ENCODE measurements around the gene EYS.

EYS gene

GRCh38 chr6:64146094-64146493 lies 1560.9 kb downstream of the EYS start:
- Histone ChIP-seq H3K27ac (no peak overlapping the region), H3K4me2 (ENCODE audit: low read length) (no peak overlapping the region), H3K4me3 (ENCODE audit: low read depth, low read length) (no peak overlapping the region), H3K9ac (no peak overlapping the region), H3K27me3 (ENCODE audit: control insufficient read depth, insufficient read depth, low read length) (no peaks in the 10 kb centered on the region), H3K79me2 (no peaks in the 10 kb centered on the region), H2AFZ (no peak overlapping the region), H3K9me3 (ENCODE audit: control insufficient read depth, low read length) (no peaks in the 10 kb centered on the region), H3K4me1 (no peaks in the 10 kb centered on the region), H3K36me3 (ENCODE audit: control insufficient read depth, insufficient read depth, low read length) (no peaks in the 10 kb centered on the region)
- TF ChIP-seq CTCF (IDR thresholded peaks at IDR 0.05), result no peak

DNA sequence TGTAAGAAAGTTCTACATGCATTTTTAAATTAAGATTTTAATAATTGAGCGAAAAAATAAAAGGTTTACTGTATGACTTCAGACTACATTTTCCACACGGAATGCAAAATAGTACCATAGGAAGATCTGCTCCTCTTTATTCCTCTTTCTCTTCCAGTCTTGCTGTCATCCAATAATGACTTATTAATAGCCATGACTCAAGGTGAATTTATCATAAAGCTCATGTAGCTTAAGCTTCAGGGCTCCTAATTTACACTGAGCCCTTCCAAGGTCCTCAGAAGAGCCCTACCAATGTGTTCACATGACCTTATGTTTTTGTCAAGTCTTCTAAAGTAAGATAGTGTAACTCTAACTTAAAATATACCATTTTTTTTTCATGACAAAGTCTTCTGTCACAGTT lies 1561.4 kb downstream of the EYS start:
- H3K4me1 ChIP-seq, result no peaks in the 10 kb centered on the region
- H2AFZ ChIP-seq, result no peak overlapping the region
- no peaks in the 10 kb centered on the region for H3K27me3 ChIP-seq (ENCODE audit: control insufficient read depth, insufficient read depth, low read length)
- TF ChIP-seq CTCF (IDR thresholded peaks at IDR 0.05), result no peak
- H3K27ac ChIP-seq, result no peak overlapping the region
- H3K9me3 ChIP-seq (ENCODE audit: control insufficient read depth, low read length), result no peaks in the 10 kb centered on the region
- no peak overlapping the region for H3K4me2 ChIP-seq (ENCODE audit: low read length)
- no peaks in the 10 kb centered on the region for H3K36me3 ChIP-seq (ENCODE audit: control insufficient read depth, insufficient read depth, low read length)
- no peaks in the 10 kb centered on the region for H3K79me2 ChIP-seq
- no peak overlapping the region for H3K9ac ChIP-seq
- no peak overlapping the region for H3K4me3 ChIP-seq (ENCODE audit: low read depth, low read length)

DNA sequence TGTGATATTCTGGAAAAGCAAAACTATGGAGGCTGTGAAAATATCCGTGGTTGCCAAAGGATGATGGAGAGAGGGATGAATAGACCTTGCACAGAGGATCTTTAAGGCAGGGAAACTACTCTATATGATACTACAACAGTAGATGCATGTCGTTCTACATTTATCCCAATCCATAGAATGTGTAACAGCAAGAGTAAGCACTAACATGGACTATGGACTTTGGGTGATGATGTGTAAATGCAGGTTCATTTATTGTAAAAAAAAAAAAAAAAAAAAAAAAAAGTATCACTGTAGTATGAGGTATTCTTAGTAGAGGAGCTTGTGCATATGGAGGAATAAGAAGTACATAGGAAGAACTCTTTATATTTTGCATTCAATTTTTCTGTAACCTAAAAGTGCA lies 1563.9 kb downstream of the EYS start:
- no peaks in the 10 kb centered on the region for H3K36me3 ChIP-seq (ENCODE audit: control insufficient read depth, insufficient read depth, low read length)
- H3K27ac ChIP-seq, result no peak overlapping the region
- H3K4me1 ChIP-seq, result no peaks in the 10 kb centered on the region
- no peak overlapping the region for H2AFZ ChIP-seq
- H3K4me3 ChIP-seq (ENCODE audit: low read depth, low read length), result no peak overlapping the region
- no peaks in the 10 kb centered on the region for H3K9me3 ChIP-seq (ENCODE audit: control insufficient read depth, low read length)
- no peak for TF ChIP-seq CTCF (IDR thresholded peaks at IDR 0.05)
- no peak overlapping the region for H3K4me2 ChIP-seq (ENCODE audit: low read length)
- H3K9ac ChIP-seq, result no peak overlapping the region
- H3K27me3 ChIP-seq (ENCODE audit: control insufficient read depth, insufficient read depth, low read length), result no peaks in the 10 kb centered on the region
- no peaks in the 10 kb centered on the region for H3K79me2 ChIP-seq

DNA sequence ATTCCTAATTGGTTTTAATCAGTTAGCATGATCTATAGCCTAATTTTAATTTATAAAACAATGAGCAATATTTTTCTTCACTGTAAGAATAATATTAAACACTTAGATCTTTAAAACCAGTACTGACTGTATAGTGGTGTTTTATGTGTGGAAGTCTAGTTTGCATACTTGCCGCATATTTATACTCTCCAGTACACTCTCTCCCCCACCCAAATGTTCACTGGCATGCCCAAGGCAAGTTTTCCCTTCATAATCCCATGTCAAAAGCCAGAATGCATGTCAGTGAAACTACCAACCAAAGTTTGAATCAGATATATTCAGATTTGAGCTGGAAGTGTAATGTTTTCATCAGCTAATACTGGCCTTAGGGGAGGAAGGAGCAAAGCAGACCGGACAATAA lies 1565.3 kb downstream of the EYS start:
- no peaks in the 10 kb centered on the region for H3K79me2 ChIP-seq

More for the DNA sequence above, 1565.3 kb downstream of the EYS start:
- Histone ChIP-seq H3K9me3 (ENCODE audit: control insufficient read depth, low read length) (no peaks in the 10 kb centered on the region), H3K27ac (no peak overlapping the region), H3K36me3 (ENCODE audit: control insufficient read depth, insufficient read depth, low read length) (no peaks in the 10 kb centered on the region), H3K4me3 (ENCODE audit: low read depth, low read length) (no peak overlapping the region), H2AFZ (no peak overlapping the region), H3K9ac (no peak overlapping the region), H3K4me2 (ENCODE audit: low read length) (no peak overlapping the region), H3K4me1 (no peaks in the 10 kb centered on the region), H3K27me3 (ENCODE audit: control insufficient read depth, insufficient read depth, low read length) (no peaks in the 10 kb centered on the region)
- TF ChIP-seq CTCF (IDR thresholded peaks at IDR 0.05), result no peak

Data from parathyroid adenoma (tissue), 2 donors.